Loucy (cell line): ENCODE data around the gene TMEM97.
"Not testable (repeated sequence)": the region's sequence is repeated elsewhere in the genome, so short reads cannot be mapped to it uniquely, and the experiment has no call there.

ENCODE experiments used
- H2AFZ ChIP-seq: fragments of 200-600 bp; sonication (generic); 2 replicates; pipeline ENCODE4 v1.6.0; 2016; ENCODE audit warnings: antibody characterized with exemption, mild to moderate bottlenecking, low read length, moderate library complexity
- H3F3A ChIP-seq: fragments of 200-600 bp; 2 replicates; pipeline ENCODE4 v1.6.0; 2016; ENCODE audit warnings: antibody characterized with exemption, low read depth, mild to moderate bottlenecking
- H3K27me3 ChIP-seq: fragments of 200-600 bp; sonication (generic); 2 replicates; pipeline ENCODE4 v1.6.1; 2014; ENCODE audit warnings: low read length, mild to moderate bottlenecking; ENCODE audit not compliant: insufficient read depth, poor library complexity, severe bottlenecking
- H3K36me3 ChIP-seq: fragments of 200-600 bp; sonication (generic); 2 replicates; pipeline ENCODE4 v1.6.1; 2016; ENCODE audit warnings: low read length; ENCODE audit not compliant: insufficient read depth
- H3K4me1 ChIP-seq: fragments of 200-600 bp; sonication (generic); 2 replicates; pipeline ENCODE4 v1.5.1; 2014; ENCODE audit warnings: low read length, mild to moderate bottlenecking; ENCODE audit not compliant: insufficient read depth, poor library complexity, severe bottlenecking
- H3K4me2 ChIP-seq: fragments of 200-600 bp; sonication (generic); 2 replicates; pipeline ENCODE4 v1.6.0; 2014; ENCODE audit warnings: antibody characterized with exemption, low read length, low read depth, mild to moderate bottlenecking; ENCODE audit not compliant: poor library complexity, severe bottlenecking
- H3K4me3 ChIP-seq: fragments of 200-600 bp; sonication (generic); 2 replicates; pipeline ENCODE4 v1.5.1; 2014; ENCODE audit warnings: low read length, mild to moderate bottlenecking, mixed read lengths; ENCODE audit not compliant: poor library complexity, severe bottlenecking
- H3K79me2 ChIP-seq: fragments of 200-600 bp; sonication (generic); 2 replicates; pipeline ENCODE4 v1.6.1; 2014; ENCODE audit warnings: low read length; ENCODE audit not compliant: insufficient read depth
- H3K9ac ChIP-seq: fragments of 200-600 bp; sonication (generic); 2 replicates; pipeline ENCODE4 v1.6.0; 2014; ENCODE audit warnings: mild to moderate bottlenecking, low read depth, low read length, moderate library complexity; ENCODE audit not compliant: poor library complexity, severe bottlenecking
- H3K9me2 ChIP-seq: fragments of 200-600 bp; sonication (generic); replicated peaks from 2 replicates; pipeline ENCODE4 v1.6.1; 2016; ENCODE audit warnings: low read depth, low read length, mixed read lengths
- H3K9me3 ChIP-seq: fragments of 200-600 bp; sonication (generic); 2 replicates; pipeline ENCODE4 v1.6.1; 2014; ENCODE audit warnings: mild to moderate bottlenecking, antibody characterized with exemption, low read length, low read depth; ENCODE audit not compliant: insufficient read depth
- H4K20me1 ChIP-seq: fragments of 200-600 bp; sonication (generic); 2 replicates; pipeline ENCODE4 v1.6.0; 2014; ENCODE audit warnings: antibody characterized with exemption, low read length, mild to moderate bottlenecking; ENCODE audit not compliant: insufficient read depth, poor library complexity, severe bottlenecking
- CTCF ChIP-seq: fragments of 200-600 bp; sonication (generic); conservative IDR thresholded peaks from 2 replicates; pipeline ENCODE4 v1.5.1; 2014; ENCODE audit warnings: mild to moderate bottlenecking, antibody characterized with exemption, low read length
- EZH2phosphoT487 ChIP-seq: fragments of 200-600 bp; IDR thresholded peaks from 2 replicates; pipeline ENCODE4 v1.6.1; 2018; ENCODE audit warnings: antibody characterized with exemption, mild to moderate bottlenecking, moderate library complexity, borderline replicate concordance

The TMEM97 gene

GRCh38 chr17:28338056-28338768, 19.2 kb downstream of the TMEM97 start:
- peaks cover 4% of the 10 kb centered on the region for H4K20me1 ChIP-seq
- no peak overlapping the region for H2AFZ ChIP-seq
- no peaks in the 10 kb centered on the region for H3K9me3 ChIP-seq
- no peaks in the 10 kb centered on the region for H3F3A ChIP-seq
- H3K4me3 ChIP-seq = no peak overlapping the region
- no peaks in the 10 kb centered on the region for H3K9me2 ChIP-seq
- peaks cover 24% of the 10 kb centered on the region for H3K4me1 ChIP-seq
- TF ChIP-seq EZH2phosphoT487 = no peak
- TF ChIP-seq CTCF = no peak
- no peaks in the 10 kb centered on the region for H3K27me3 ChIP-seq
- H3K36me3 ChIP-seq = peaks cover 12% of the 10 kb centered on the region; the same call in 1 of the 2 replicates
- H3K79me2 ChIP-seq = peaks cover 39% of the 10 kb centered on the region; the same call in 1 of the 2 replicates
- no peak overlapping the region for H3K9ac ChIP-seq
- H3K4me2 ChIP-seq = peak overlapping the region; percentile 98

- peaks cover 12% of the 10 kb centered on the region; the same call in 1 of the 2 replicates for H3K36me3 ChIP-seq
- not testable (repeated sequence) for H3K9me3 ChIP-seq, H3F3A ChIP-seq, H3K4me2 ChIP-seq, H3K9ac ChIP-seq, H4K20me1 ChIP-seq, H3K9me2 ChIP-seq, H3K4me3 ChIP-seq, H3K27me3 ChIP-seq, H2AFZ ChIP-seq
- peaks cover 37% of the 10 kb centered on the region; the same call in 1 of the 2 replicates for H3K79me2 ChIP-seq
- H3K4me1 ChIP-seq = peaks cover 23% of the 10 kb centered on the region
These were observed 19.8 kb downstream of the TMEM97 start for GRCh38 chr17:28338769-28339212.

GRCh38 chr17:28339431-28339830, 20.4 kb downstream of the TMEM97 start:
- Histone ChIP-seq H4K20me1 (peaks cover 4% of the 10 kb centered on the region), H3K4me2 (no peak overlapping the region), H2AFZ (no peak overlapping the region), H3K79me2 (peaks cover 30% of the 10 kb centered on the region; the same call in 1 of the 2 replicates), H3K9ac (no peak overlapping the region), H3K4me3 (no peak overlapping the region), H3K36me3 (peaks cover 12% of the 10 kb centered on the region; the same call in 1 of the 2 replicates), H3F3A (no peaks in the 10 kb centered on the region), H3K27me3 (no peaks in the 10 kb centered on the region), H3K9me2 (no peaks in the 10 kb centered on the region), H3K9me3 (no peaks in the 10 kb centered on the region), H3K4me1 (peaks cover 17% of the 10 kb centered on the region)
- TF ChIP-seq EZH2phosphoT487 (no peak), CTCF (no peak)

GRCh38 chr17:28340374-28340773, 21.4 kb downstream of the TMEM97 start:
- peaks cover 14% of the 10 kb centered on the region for H3K4me1 ChIP-seq
- no peaks in the 10 kb centered on the region for H3F3A ChIP-seq
- H3K27me3 ChIP-seq = no peaks in the 10 kb centered on the region
- no peaks in the 10 kb centered on the region for H3K9me3 ChIP-seq
- peaks cover 12% of the 10 kb centered on the region; the same call in 1 of the 2 replicates for H3K36me3 ChIP-seq
- no peak for TF ChIP-seq CTCF
- TF ChIP-seq EZH2phosphoT487 = no peak
- H3K4me3 ChIP-seq = no peak overlapping the region
- no peak overlapping the region for H3K9ac ChIP-seq
- peaks cover 23% of the 10 kb centered on the region; the same call in 1 of the 2 replicates for H3K79me2 ChIP-seq
- peaks cover 4% of the 10 kb centered on the region for H4K20me1 ChIP-seq
- no peaks in the 10 kb centered on the region for H3K9me2 ChIP-seq
- H2AFZ ChIP-seq = no peak overlapping the region
- H3K4me2 ChIP-seq = no peak overlapping the region
